ENCODE data around the gene PRDM16. TPM values are rescaled to one million over a fixed set of nuclear protein-coding genes. Genes with fewer than 3 reads are reported as not detected.

PRDM16 gene
- total and polyA plus RNA-seq, 2 of the 8 experiments (the other 6 are each of a cell fraction or from before 2014, with no cell fraction given): 0.39 to 0.43 TPM

- H2AK5ac ChIP-seq (ENCODE audit: low read depth, low read length): no peak overlapping the region
- FAIRE-seq (no peak), DNase-seq (ENCODE audit: low read depth in 1 of 2, low spot score in 2 of 2) (no peak)
- no peaks in the 10 kb centered on the region for H3K23me2 ChIP-seq (ENCODE audit: low read depth, low read length)
- no peaks in the 10 kb centered on the region for H3K4me1 ChIP-seq (replicated peaks in 1 of 4; ENCODE audit: control insufficient read depth in 3 of 4, insufficient read depth in 4 of 4, low read length in 3 of 4)
- no peak overlapping the region for H4K5ac ChIP-seq (ENCODE audit: insufficient read length, low read depth, low read length)
- H3K9me3 ChIP-seq (ENCODE audit: insufficient read depth in 2 of 2, low read depth in 1 of 2, low read length in 1 of 2): no peaks in the 10 kb centered on the region
- no peaks in the 10 kb centered on the region for H3K27me3 ChIP-seq (replicated peaks in 1 of 4; ENCODE audit: control insufficient read depth in 3 of 4, extremely low read depth in 1 of 4, insufficient read depth in 3 of 4, low read length in 3 of 4)
- no peak overlapping the region for H2BK5ac ChIP-seq (ENCODE audit: low read depth, low read length)
- no peaks in the 10 kb centered on the region for H3K79me1 ChIP-seq (ENCODE audit: low read depth, low read length)
- H3K14ac ChIP-seq (ENCODE audit: insufficient read length): no peak overlapping the region
- no peak overlapping the region for H2BK20ac ChIP-seq (ENCODE audit: low read length)
- H3K79me2 ChIP-seq (ENCODE audit: control insufficient read depth in 1 of 2, insufficient read depth in 2 of 2, low read length in 2 of 2): no peaks in the 10 kb centered on the region
- ChIA-PET POLR2A (ENCODE audit: partially characterized antibody) (interaction anchor here (0.6 to 1.6 kb wide), 5 partner anchors 8 to 148 kb away, joined by 3 to 6 read pairs (median 3); no protein-coding TSS in a partner anchor), CTCF (ENCODE audit: partially characterized antibody) (interaction anchor here (0.9 to 2.6 kb wide), 11 partner anchors 11 to 151 kb away, joined by 3 to 17 read pairs (median 4); no protein-coding TSS in a partner anchor)
- no peak overlapping the region for H4K91ac ChIP-seq (replicated peaks; ENCODE audit: insufficient read length, low read length)
- H3K23ac ChIP-seq (ENCODE audit: insufficient read length): no peak overlapping the region
- no peak overlapping the region for H3K4ac ChIP-seq (replicated peaks; ENCODE audit: insufficient read length, low read depth, low read length)
- H4K20me1 ChIP-seq (replicated peaks in 1 of 2; ENCODE audit: control insufficient read depth in 1 of 2, insufficient read depth in 2 of 2, low read length in 2 of 2): peaks cover 2 to 9% of the 10 kb centered on the region in 2 experiments
- H3K4me2 ChIP-seq (ENCODE audit: insufficient read depth in 1 of 2, low read depth in 2 of 2, low read length in 2 of 2): no peak overlapping the region
- H3K4me3 ChIP-seq (ENCODE audit: extremely low read depth in 1 of 4, insufficient read depth in 2 of 4, low read depth in 3 of 4, low read length in 4 of 4): no peak overlapping the region
- H2AFZ ChIP-seq (ENCODE audit: low read length): no peak overlapping the region
- no peak overlapping the region for H3K56ac ChIP-seq (replicated peaks; ENCODE audit: insufficient read length, low read depth, low read length)
- H2BK12ac ChIP-seq (ENCODE audit: low read depth, low read length): no peak overlapping the region
- H4K8ac ChIP-seq (ENCODE audit: extremely low read depth, insufficient read depth, low read length): no peak overlapping the region
- no peak overlapping the region for H3K9ac ChIP-seq (replicated peaks in 1 of 4; ENCODE audit: extremely low read depth in 1 of 4, low read depth in 3 of 4, low read length in 3 of 4)
- H3K36me3 ChIP-seq (ENCODE audit: control insufficient read depth in 2 of 4, insufficient read depth in 4 of 4, low read length in 3 of 4): peaks cover 0 to 13% (median 6%) of the 10 kb centered on the region in 4 experiments; a peak in 5 of 8 replicates
- no peak overlapping the region for H3K18ac ChIP-seq (ENCODE audit: extremely low read depth, low read length)
- H3K27ac ChIP-seq (ENCODE audit: low read depth, low read length): no peak overlapping the region
- H2BK120ac ChIP-seq (replicated peaks; ENCODE audit: low read depth, low read length): no peak overlapping the region
- no peak overlapping the region for H2BK15ac ChIP-seq (ENCODE audit: low read length)
- 93% methylated on average over 16 of the region's 24 CpGs; no CpG with 5 or more reads in 1 of the 2 experiments for WGBS, 2 experiments (ENCODE audit: extremely low coverage in 1 of 2, insufficient coverage in 1 of 2, insufficient read length in 1 of 2, insufficient replicate concordance in 2 of 2, low coverage in 1 of 2, low lambda C conversion rate in 2 of 2, missing lambda C conversion rate in 1 of 2)
- TF ChIP-seq POLR2AphosphoS5 (IDR thresholded peaks at IDR 0.05; ENCODE audit: low read depth, low read length) (no peak), BRCA1 (IDR thresholded peaks at IDR 0.05; ENCODE audit: low read depth, low read length) (no peak), CBX5 (IDR thresholded peaks at IDR 0.05; ENCODE audit: low read depth, low read length) (no peak), ATF3 (IDR thresholded peaks at IDR 0.05; ENCODE audit: insufficient read depth, low read depth, low read length) (no peak), KDM1A (IDR thresholded peaks at IDR 0.05; ENCODE audit: borderline replicate concordance, low read length) (no peak), ATF2 (IDR thresholded peaks at IDR 0.05; ENCODE audit: low read length) (no peak), SP4 (IDR thresholded peaks at IDR 0.05; ENCODE audit: low read length) (no peak), RFX5 (IDR thresholded peaks at IDR 0.05; ENCODE audit: borderline replicate concordance, low read depth, low read length) (no peak), CREB1 (IDR thresholded peaks at IDR 0.05) (no peak), CHD2 (IDR thresholded peaks at IDR 0.05; ENCODE audit: low read length) (no peak), GTF2F1 (IDR thresholded peaks at IDR 0.05; ENCODE audit: borderline replicate concordance, low read depth, low read length) (no peak), SP2 (IDR thresholded peaks at IDR 0.05; ENCODE audit: low read length) (no peak), YY1 (IDR thresholded peaks at IDR 0.05; ENCODE audit: low read depth, low read length) (no peak), TBP (IDR thresholded peaks at IDR 0.05; ENCODE audit: low read depth, low read length) (no peak)
Observed at GRCh38 chr1:3478187-3478586, 409.2 kb downstream of the PRDM16 start.

Measured in H1 (cell line).